ENCODE results near the gene ATP7B.

The ATP7B gene

GRCh38 chr13:51895906-51896888 lies 115.1 kb downstream of the ATP7B start:
- no peak for TF ChIP-seq JUND (IDR thresholded peaks at IDR 0.05; ENCODE audit: low read depth)
- in situ Hi-C loops (cut with HindIII; ENCODE audit: low pct_unique_long_range_greater_than_20kb, low sequenced_read_pairs): no loop called here
- DNase-seq (ENCODE audit: low read depth in 1 of 2, low spot score in 1 of 2): peak; percentile 59 to 66

DNA sequence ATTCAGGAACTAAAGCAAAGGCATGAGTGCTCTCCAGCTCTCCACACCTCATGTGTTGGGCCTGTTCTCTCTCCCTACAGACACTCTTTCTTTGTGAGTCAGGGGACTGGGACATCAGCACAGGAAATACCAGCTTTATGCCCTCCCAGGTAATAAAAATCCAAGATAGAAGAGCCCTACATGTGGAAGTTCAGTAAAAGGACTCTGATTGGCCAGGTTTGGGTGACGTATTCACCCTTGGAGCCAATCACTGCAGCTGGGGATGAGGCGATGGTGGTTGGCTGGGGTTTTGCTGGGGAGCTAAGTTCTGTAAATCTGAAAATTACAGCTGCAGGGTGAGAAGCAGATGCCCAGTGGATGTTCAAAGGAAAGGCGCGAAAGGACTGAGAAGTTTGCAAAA lies 117.0 kb downstream of the ATP7B start:
- no peak for TF ChIP-seq JUND (IDR thresholded peaks at IDR 0.05; ENCODE audit: low read depth)
- no peak for DNase-seq (ENCODE audit: low read depth in 1 of 2, low spot score in 1 of 2)
- in situ Hi-C loops (cut with HindIII; ENCODE audit: low pct_unique_long_range_greater_than_20kb, low sequenced_read_pairs): no loop called here

- TF ChIP-seq JUND (IDR thresholded peaks at IDR 0.05; ENCODE audit: low read depth): no peak
- DNase-seq (ENCODE audit: low read depth in 1 of 2, low spot score in 1 of 2): no peak
- in situ Hi-C loops (cut with HindIII; ENCODE audit: low pct_unique_long_range_greater_than_20kb, low sequenced_read_pairs): no loop called here
Observed at GRCh38 chr13:51892657-51893056, 118.6 kb downstream of the ATP7B start.

GRCh38 chr13:51887468-51887867 lies 123.8 kb downstream of the ATP7B start:
- no peak for DNase-seq (ENCODE audit: low read depth in 1 of 2, low spot score in 1 of 2)
- in situ Hi-C loops (cut with HindIII; ENCODE audit: low pct_unique_long_range_greater_than_20kb, low sequenced_read_pairs): no loop called here
- no peak for TF ChIP-seq JUND (IDR thresholded peaks at IDR 0.05; ENCODE audit: low read depth)

DNA sequence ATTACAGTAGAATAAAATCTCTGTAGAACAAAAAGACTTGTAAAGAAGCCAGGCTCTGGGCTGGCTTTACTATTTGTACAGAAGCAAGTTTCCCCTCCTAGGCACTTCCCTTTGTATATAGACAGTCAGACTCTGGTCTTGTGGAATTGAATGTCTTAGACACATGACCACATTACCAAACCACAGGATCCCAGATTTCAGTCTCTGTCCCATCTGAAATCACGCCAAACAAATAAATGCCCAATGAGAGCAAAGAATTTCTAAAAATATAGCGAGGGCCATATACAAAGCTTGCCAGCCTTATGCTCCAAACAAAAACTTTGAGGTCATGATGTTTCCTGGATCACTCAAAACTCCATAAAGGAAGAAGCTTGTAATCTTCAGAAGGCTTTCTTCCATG lies 125.6 kb downstream of the ATP7B start:
- TF ChIP-seq JUND (IDR thresholded peaks at IDR 0.05; ENCODE audit: low read depth): no peak
- in situ Hi-C loops (cut with HindIII; ENCODE audit: low pct_unique_long_range_greater_than_20kb, low sequenced_read_pairs): no loop called here
- no peak for DNase-seq (ENCODE audit: low read depth in 1 of 2, low spot score in 1 of 2)

DNA sequence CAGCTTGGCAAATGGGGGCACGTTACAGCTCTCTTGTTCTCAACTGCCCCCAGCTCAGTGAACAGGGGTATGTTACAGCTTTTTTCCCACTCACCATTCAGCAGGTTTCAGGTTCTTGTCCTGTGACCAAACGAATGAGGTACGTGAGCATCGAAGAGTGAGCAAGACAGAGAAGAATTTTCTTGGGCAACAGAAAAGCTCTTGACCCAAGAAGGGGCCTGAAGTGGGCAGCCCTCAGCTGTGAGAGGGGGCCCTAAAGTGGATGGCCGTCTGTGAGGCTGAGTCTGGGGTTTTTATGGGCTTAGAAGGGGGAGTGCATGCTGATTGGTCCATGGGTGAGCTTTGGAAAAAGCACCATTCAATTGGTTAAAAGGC lies 128.0 kb downstream of the ATP7B start:
- no peak for DNase-seq (ENCODE audit: low read depth in 1 of 2, low spot score in 1 of 2)
- no peak for TF ChIP-seq JUND (IDR thresholded peaks at IDR 0.05; ENCODE audit: low read depth)
- in situ Hi-C loops (cut with HindIII; ENCODE audit: low pct_unique_long_range_greater_than_20kb, low sequenced_read_pairs): no loop called here

Measured in T47D (cell line).